ENCODE measurements around the gene CNTN4.

The CNTN4 gene

DNA sequence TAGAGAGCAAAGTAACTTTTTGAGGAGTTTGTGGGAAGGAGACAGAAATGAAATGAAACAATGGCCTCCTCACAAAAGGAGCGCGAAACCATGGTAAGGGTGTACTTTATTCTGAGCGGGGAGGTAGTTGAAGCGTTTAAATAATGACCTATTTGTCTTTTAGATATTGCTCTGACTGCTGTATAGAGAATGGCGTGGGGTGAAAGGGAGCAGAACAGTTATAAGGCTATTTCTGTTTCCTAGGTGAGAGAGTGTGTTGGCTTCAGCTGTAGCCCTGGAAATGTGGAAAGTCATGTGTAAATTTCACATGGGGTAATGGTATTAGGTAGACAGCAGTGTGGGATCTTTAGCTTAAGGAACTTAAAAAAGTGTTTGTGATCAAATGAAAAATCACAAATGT is 54.9 kb downstream of the CNTN4 start:
- no peak for DNase-seq

DNA sequence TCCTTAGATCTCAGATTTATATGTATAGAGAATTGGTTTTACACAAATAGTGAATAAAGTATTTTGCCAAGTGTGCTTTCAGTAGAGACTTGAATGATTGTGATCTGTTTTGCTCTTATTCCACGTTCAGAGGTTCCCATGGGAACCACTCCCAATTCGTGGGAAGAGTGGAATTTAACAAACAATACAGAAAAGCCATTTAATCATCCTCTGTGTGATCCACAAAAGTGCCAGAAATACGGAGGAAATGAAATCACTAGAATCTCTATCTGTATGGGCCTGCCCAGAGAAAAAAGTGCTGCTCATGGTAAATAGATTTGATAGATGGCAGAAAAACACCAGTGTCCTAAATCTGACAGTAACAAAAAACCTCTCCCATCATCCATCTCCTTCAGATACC is 56.0 kb downstream of the CNTN4 start:
- DNase-seq = no peak

DNA sequence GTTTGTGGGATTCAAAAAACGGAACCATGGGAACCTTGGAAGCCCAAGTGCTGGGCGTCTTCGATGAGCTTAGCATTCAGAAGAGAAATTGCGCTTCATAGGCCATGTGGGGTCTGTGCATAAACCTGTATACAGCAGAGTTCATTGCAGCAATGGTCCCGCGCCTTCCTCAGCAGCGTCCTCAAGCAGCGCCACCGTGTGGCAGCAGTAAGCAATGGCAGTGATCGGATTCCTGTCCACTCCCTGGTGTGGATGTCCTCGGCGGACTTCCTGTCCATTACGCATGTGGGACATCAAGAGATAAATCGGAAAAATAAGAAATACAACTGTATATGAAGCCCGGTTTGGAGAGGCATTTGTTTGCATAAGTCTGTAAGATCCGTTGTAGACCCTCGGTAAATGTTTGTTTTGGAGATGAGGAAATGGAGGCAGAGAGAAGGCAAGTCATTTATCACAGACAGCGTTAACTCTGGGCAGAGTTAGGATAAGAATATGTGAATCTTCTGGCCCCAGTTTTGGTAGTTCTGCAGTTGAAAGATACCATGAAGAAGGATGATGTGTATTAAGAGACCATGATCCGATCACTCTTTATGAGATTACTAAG is 57.7 kb downstream of the CNTN4 start:
- DNase-seq = no peak

DNA sequence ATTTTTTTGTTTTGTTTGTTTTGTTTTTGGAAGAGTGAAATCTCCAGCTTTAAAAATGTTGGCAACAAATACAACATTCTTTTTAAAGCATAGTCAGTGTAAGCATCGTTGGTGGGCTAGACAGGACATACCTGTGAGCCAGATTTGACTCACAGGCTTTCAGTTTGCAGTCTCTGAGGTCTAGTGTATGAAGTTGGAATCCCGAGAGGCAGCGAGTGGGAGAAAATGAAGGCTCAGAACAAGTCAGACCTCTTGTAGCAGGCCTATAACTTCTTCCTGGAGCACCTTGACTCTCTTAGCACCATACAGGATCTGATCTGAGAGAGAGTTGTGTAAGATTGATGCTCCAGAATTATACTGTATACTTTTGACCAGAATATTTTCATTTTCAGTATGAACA is 60.2 kb downstream of the CNTN4 start:
- no peak for DNase-seq

DNA sequence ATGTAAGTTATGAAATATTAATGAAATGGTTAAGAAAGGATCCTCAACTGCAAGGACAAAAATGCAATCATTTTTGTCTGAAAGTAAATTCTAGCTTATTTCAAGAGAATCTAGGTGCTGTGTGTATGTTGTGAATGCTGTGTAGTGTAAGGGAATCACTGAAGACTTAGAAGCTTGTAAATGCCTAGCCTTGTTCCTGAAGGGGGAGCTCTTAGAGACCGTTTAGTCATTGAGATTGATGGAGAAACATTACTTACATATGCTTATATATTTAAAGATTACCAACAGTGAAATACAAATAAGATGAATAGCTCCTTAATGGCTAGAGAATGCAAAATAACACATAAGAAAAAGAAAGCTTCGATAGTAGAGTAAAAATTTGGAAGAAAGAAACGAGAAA is 67.9 kb downstream of the CNTN4 start:
- DNase-seq = no peak

DNA sequence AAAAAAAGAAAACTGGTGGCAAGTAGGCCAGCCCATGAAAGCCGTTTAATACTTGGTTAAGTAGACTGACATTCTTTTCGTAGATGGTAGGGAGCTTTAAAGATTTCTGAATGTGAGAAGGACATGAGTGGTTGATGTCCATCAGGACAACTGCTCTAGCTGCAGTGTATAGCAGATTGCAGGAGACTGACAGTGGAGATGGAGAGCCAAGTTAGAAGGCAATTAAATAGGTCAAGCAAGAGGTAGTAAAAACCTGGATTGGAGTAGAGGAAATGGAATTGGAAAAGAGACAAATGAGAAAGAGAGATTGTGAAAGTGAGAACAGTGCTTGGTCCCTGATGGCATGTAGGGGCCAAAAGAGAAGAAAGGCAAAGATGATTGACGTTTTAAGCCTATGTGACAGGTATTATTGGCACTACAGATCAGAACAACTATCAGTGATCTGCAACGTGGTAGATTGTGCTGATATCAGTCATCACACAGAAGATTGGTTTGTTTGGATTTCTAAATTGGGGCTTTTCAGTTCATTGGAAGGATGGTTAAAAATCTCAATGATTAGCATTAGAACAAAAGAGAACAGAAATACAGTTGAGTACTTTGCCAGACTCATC is 74.0 kb downstream of the CNTN4 start:
- no peak for DNase-seq

DNA sequence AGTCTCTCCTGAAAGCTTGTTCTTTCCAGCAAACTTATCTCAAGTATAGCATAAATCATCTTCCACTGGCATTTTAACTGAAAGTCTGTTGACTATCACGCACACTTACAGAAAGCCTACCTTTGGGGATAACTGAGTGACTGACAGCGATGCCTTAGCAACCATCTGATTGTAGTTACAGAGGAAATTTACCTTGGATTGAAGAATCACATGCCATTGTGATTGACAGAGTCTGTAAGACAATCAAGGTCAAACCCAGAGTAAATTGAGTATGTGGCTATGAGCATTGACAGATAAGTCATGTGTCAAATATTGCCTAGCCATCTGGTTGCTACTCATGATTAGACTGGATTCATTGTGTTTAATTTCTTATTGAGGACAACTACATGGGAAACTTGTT is 82.0 kb downstream of the CNTN4 start:
- DNase-seq = no peak

DNA sequence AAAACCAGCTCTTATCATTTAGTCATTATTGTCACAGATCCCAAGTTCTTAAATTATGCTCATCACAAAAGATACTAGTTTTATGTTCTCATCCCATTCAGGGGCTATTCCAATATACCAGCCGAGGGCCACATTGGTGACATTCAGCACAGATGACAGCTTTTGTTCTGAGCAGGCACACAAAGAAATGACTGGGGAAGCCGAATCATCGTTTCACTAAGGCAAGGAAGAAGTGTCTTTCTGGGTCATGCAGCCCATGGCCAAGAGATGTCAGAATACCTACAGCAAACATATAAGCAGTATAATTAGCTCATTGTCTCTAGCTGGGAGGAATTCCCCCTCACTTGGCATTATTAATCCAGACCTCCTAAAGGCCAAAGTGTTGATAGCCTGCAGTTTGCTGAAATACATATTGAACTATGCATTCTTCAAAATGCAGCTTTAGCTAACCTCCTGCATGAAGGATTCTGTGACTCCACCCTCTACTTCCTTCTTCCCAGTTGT is 100.2 kb downstream of the CNTN4 start:
- no peak for DNase-seq

DNA sequence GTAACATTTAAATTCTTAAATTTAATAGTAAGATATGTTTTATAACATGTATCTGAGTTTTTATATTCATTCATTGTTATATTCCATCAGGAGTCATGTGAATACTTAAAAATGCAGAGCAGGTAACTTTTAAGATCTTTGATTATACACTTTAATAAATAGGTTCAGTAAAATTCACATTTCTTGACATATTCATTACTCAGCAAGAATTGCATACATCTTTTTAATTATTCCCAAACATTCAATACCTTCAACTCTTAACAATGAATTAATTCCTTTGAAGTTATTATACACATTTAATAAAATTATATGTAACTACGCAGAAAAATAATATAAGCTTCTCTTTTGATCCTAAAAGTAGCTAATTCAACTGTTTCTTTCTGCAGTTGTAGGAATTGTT is 105.4 kb downstream of the CNTN4 start:
- no peak for DNase-seq

DNA sequence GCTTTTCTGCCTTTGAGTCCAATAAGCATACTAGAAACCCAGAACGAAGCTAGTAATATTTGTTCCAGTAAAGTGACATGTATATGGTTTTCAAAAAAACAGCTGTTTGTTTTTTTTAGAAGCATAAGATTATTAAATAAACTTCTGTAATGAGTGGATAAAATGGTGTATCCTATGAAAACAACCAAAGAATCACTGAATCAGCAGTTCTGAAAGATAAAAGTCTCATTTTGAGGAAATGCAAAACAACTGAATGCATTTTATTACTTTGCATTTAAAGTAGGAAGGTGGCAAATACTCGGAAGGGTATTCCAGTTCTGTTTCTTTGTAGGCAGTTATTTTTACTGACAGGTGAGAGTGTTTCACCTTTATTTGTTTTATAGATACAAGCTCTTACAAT is 107.0 kb downstream of the CNTN4 start:
- DNase-seq = no peak

DNA sequence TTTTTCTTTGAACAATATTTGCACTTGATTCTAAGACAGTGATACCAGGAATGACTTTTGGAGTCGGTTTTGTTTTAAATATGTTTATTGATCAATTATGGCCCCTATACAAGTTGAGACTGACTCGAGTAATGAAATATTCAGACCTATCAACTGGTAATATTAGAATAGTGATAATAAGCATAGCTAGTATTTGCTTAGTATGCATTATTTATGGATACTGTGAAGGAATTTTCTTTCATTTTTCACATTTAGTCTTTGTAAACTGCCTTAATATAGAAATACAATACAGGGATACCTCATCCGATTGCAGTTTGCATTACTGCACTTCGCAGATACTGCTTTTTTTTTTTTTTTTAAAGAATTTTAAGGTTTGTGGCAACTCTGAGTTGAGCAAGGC is 107.9 kb downstream of the CNTN4 start:
- DNase-seq = no peak

DNA sequence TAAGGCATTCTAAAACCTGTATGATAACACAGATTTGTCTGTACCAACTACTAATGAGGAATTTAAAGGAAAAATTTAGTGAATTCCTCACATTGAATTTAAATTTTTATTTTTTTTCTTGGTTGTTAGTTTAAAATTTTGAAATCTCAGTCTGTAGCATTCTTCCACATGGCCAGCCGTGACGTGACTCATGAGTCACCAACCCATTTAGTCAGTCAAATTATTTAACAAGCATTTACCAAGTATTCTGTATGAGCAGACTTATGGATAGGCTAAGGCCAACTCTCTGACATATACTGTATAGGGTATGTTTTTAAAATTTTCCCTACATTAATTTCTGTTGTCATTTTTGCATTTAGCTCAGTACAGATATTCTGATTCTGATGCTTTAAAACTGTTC is 112.9 kb downstream of the CNTN4 start:
- DNase-seq = no peak

DNA sequence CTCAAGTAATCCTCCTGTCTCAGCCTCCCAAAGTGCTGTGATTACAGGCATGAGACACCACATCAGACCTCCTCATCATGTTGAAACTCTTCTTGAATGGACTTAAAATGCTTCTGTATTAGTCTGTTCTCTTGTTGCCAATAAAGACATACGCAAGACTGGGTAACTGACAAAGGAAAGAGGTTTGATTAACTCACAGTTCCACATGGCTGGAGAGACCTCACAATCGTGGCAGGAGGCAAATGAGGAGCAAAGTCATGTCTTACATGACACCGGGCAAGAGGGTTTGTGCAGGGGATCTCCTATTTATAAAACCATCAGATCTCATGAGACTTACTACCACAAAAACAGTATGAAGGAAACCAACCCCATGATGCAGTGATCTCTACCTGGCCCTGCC is 113.5 kb downstream of the CNTN4 start:
- no peak for DNase-seq

DNA sequence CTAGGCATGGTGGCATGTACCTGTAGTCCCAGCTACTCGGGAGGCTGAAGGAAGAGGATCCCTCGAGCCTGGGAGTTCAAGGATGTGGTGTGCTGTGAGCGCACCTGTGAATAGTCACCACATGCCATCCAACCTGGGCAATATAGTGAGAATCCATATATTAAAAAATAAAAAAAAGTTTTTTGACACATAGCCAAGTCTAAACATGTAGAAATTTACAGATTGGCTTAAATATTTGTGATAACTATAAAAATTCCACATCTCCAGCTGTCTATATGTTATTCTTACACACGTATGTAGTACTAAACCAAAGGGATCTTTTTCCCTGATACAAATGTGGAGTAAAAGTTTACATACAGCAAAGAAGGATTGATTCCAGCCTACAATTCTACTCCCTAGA is 119.7 kb downstream of the CNTN4 start:
- DNase-seq = no peak

DNA sequence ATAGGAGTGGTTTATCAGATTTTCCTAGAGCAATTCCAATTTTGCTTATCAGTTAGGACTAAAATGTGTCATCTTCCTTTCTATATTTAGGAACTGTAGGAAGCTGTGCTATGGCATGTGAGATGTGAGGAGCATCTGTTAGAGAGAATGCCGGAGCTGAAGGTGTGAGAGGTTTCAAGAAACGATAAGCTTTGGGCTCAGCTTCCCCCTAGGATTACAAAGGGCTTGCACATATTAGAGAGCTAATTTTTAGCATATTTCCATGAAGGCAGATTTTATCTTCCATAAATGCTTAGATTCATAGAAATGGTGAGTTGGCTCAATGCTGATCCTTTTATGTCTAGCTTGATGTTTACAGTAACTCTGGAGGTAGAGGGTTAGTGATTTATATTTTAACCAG is 120.2 kb downstream of the CNTN4 start:
- no peak for DNase-seq

DNA sequence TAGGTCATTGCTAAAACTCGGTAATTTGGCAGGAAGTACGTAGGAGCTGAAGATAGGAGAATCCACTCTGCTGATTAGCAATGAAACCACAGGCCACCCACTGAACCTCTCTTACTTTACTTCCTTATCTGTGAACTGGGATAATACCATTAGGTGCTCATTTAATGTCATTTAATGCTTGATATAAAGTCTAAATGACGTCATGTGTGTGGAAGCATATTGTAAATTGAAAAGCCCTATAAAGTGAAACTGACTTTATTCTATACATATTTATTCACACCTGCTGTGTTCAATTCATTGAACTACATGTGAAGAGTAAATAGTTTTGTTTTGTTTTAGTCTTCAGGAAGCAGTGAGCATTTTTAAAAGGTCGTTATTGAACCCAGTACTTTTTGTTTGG is 137.5 kb downstream of the CNTN4 start:
- DNase-seq = no peak

DNA sequence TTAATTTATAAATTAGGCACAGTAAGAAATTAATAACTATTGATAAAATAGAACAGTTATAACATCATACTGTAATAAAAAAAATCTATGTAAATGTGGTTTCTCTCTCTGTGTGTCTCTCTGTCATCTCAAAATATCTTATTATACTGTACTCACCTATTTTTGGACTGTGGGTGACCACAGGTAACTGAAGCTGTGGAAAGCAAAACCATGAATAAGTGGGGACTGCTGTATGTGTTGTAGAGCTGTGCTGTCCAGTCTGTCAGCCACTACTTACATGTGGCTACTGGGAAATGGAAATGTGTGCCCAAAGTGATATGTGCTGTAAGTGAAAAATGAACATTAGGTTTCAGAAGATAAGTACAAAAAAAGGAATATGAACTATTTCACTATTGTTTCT is 145.5 kb downstream of the CNTN4 start:
- no peak for DNase-seq

DNA sequence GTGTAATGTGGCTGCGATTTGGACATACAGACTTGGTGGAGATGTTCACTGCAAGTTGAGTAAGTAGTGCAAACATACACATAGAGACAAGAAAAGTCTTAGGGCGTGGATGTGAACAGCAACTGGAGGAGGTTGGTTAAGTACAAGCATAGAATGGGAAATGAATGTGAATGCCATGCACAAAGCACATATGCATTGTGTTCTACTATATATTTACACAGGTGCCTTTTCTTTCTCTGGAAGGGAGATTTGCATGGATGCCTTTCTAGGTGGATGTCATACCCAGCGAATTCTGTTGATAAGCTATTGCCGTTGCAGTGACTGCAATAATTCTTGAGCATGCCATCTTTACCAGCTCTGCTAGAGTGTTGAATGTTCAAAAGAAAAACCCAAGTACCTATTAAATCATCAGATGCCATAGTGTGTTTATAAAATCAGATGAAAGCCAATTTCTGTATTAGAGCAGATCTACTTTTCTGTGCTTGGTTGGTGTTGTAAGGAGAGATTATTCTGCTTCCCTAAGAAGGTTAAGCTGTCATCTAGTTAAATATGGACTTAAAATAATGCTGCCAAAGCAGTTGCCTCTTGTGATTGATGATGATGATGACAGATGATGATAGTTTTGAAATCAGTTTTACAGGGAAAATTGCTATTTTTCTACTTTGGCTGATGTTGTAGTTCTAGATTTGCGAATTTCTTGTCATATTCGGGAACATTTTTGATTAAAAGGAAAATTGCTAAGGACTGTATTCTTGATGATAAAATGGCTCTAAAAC is 148.4 kb downstream of the CNTN4 start:
- no peak for DNase-seq

DNA sequence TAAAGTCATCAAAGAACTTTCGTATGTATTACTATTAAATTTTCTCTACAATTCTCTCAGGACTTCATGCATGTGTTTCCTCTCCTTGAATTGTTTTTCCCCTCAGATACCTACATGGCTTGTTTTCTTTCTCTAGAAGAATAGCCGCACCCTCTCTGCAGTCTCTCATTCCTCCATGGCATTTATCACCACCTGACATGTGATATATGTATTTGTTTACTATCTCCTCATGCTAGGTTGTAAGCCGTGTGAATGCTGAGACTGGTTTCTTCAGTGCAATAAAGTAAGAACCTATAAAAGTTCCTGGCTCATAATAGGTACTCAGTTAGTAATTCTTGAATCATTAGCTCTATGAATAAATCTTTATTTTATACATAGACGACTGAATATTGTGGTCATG is 149.2 kb downstream of the CNTN4 start:
- no peak for DNase-seq

DNA sequence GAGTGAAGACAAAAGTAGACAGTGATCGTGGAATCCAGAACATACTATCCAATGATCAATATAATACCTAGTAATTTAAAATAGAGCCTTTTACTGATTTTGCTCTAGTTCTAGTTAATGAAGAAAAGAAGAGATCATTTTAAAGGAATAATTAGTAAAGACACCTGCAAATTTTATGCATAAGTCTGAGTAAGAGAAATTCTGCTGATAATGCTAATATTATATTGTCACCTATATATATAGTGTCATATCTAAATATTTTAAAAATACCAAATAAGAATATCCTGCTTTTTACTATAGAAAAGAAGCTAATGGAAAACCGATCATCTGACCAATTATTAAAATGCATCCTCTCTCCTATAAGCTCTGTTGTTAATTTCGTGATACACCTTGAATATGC is 152.1 kb downstream of the CNTN4 start:
- DNase-seq = no peak

DNA sequence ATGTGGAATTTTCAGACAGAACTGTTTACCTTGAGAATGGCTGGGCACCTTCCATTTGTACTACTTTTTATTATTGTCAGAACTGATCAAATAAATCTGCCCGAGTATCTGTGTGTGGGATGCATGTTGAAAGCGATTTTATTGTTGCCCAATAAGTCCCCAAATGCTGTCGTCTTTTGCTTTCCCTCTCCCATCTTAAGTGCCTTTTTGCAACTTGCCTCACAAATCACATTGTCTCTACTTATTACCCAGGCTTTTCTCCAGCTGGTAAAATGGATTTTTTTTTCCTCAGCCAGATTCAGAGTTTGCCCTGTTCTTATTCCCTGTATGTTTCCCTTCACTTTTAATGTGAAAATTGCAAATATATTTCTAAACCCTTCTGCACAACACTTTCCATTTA is 163.1 kb downstream of the CNTN4 start:
- no peak for DNase-seq

DNA sequence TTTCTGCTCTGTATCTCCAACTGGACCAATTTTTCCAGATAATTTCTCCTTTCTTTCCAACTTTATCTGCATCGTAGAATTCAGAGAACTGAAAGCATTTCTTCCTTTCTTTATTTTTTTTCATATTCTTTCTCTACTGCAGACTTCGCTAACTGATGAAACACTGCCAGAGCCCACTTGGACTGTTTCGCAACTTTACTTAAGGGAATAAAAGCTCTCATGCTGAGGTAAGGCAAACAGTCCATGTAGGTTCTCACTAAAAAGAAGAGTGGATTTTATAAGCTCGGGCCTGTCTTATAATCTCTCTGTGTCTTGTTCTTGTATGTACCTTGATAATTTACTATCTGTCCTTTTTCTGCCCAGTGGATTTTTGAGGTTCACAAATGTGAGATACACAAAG is 163.5 kb downstream of the CNTN4 start:
- DNase-seq = no peak

DNA sequence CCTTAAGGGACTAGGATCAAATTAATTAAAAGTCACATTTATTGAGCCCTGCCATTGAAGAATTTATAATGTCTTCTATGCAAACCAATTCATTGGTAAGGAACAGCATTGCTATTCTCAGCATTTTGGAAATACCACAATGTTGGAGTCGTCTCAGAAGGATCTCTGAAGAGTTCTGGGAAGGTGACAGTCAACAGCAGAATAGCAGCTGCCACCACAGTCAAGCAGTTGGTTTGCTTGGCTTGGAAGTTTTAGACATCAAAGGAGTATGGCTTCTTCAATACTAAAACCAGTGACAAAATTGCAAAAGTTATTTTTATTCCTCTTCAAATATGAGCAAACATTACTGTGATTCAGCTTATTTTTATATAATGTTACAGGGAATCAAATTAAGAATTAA is 167.9 kb downstream of the CNTN4 start:
- no peak for DNase-seq

DNA sequence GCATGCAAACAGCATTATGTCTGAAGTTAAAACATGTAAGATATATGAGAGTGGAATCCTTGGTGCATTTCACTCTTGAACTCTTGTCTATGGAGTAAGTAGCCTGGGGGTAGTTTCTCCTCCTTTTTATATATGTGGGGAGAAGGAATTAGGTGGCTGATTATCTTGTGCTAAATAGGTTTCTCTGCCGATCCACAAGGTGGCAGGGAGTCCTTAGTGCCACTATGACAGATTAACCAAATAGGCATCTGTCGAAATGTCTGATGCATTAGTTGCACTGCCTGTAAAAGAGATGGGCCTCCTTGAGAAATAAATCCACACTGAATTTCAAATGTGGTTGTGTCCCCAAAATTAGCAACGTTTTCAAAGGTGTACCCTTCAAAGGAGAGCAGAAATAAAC is 170.1 kb downstream of the CNTN4 start:
- no peak for DNase-seq

DNA sequence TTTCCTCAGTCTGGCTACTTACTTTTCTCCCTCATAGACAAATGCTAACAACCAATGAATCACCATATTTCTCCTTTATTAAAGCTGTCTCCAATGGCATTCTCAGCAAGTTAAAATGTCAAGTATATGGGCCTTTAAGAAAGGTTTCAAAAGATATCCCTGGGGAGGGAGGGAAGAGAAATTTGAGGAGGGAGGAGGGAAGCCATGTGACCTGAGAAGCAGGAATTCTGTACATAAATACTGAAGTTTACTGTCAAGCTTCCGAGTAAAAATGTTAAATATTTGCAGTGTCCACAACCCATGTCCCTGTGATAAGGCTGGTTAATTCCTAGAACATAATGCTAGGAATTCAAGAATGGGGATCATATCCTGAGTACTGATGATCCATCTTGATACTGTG is 175.9 kb downstream of the CNTN4 start:
- no peak for DNase-seq

All from CD4-positive, alpha-beta T cell treated with Interleukin-1 beta for 1 hour (primary cell).